C4-2B (cell line): ENCODE measurements around the gene B3GNT4.

Experiments
- CTCF ChIP-seq: fragments of 450-650 bp; conservative IDR thresholded peaks from 2 replicates; pipeline ENCODE4 v1.5.1; 2017; ENCODE audit warnings: mild to moderate bottlenecking
- ZFX ChIP-seq: fragments of 450-650 bp; IDR thresholded peaks from 2 replicates; pipeline ENCODE4 v1.6.1; 2017

- TF ChIP-seq CTCF (no peak), ZFX (no peak)
These were observed 22.3 kb downstream of the B3GNT4 start, which contains the start of gene DIABLO for GRCh38 chr12:122225683-122226365.
